Small intestine (tissue), 7 donors: Measurements from ENCODE around the gene PDK1. TPM values are rescaled to one million over a fixed set of nuclear protein-coding genes. Genes with fewer than 3 reads are reported as not detected.

ENCODE experiments used
- DNase-seq, 2 donors: peaks; one replicate each; pipeline versions ENCODE4 v3.0.0 to v3.0.0-alpha.2; 2013
- FAIRE-seq: peaks from 2 replicates; lab custom pipeline; 2012; peaks lifted over from hg19 to GRCh38; lab: Jason Lieb, UNC
- H3K27ac ChIP-seq, 3 donors: one replicate each; pipeline ENCODE4 v1.5.1; 2013; ENCODE audit warnings: low read length in 2 of 3, mild to moderate bottlenecking in 2 of 3, control low read depth in 1 of 3, inconsistent platforms in 1 of 3, low read depth in 1 of 3, moderate library complexity in 1 of 3
- H3K27me3 ChIP-seq, 3 donors: one replicate each; pipeline ENCODE4 v1.6.1; 2013; ENCODE audit warnings: low read length in 3 of 3, inconsistent platforms in 1 of 3; ENCODE audit not compliant: control insufficient read depth in 3 of 3, insufficient read depth in 3 of 3
- H3K36me3 ChIP-seq, 3 donors: one replicate each; pipeline ENCODE4 v1.6.1; 2013; ENCODE audit warnings: low read length in 3 of 3, inconsistent platforms in 1 of 3, low read depth in 1 of 3, mild to moderate bottlenecking in 1 of 3, moderate library complexity in 1 of 3; ENCODE audit not compliant: control insufficient read depth in 3 of 3, insufficient read depth in 2 of 3
- H3K4me1 ChIP-seq, 3 donors: one replicate each; pipeline ENCODE4 v1.6.1; 2013; ENCODE audit warnings: low read length in 2 of 3, inconsistent platforms in 1 of 3, low read depth in 1 of 3, mild to moderate bottlenecking in 1 of 3, moderate library complexity in 1 of 3; ENCODE audit not compliant: control insufficient read depth in 3 of 3, insufficient read depth in 2 of 3
- H3K4me3 ChIP-seq, 3 donors: one replicate each; pipeline ENCODE4 v1.5.1; 2013; ENCODE audit warnings: low read length in 3 of 3, control low read depth in 1 of 3, inconsistent platforms in 1 of 3, low read depth in 1 of 3, mild to moderate bottlenecking in 1 of 3, moderate library complexity in 1 of 3
- H3K9me3 ChIP-seq, 2 donors: one replicate each; pipeline ENCODE4 v1.6.1; 2013; ENCODE audit warnings: low read depth in 1 of 2, low read length in 1 of 2; ENCODE audit not compliant: control insufficient read depth in 2 of 2, insufficient read depth in 1 of 2
- WGBS, 3 donors: extraction: QIAGEN DNeasy Blood & Tissue Kit; methylation state at CpG; one replicate each; pipeline ENCODE4 v1.1.7; 2013; 5-methylcytosine and 5-hydroxymethylcytosine counted together
- polyA plus RNA-seq, 4 donors: library from polyadenylated mRNA; stranded (reverse) in 3 of 4; unstranded in 1 of 4; fragments of 200-250 nt in 3 of 4; fragments of 120-200 nt in 1 of 4; gene quantifications; one replicate each; pipeline versions ENCODE4 v1.2.1 to v1.2.3, GENCODE V29; 2013
- donor health status: healthy with polysubstance abuse.
- donor health status: control.
- donor health status: control.
- donor health status: Bipolar disorder and iron deficiency.
- donor health status: healthy.

PDK1 gene
- polyA plus RNA-seq, 4 donors: 2.7 to 13.1 (median 4.8) TPM

DNA sequence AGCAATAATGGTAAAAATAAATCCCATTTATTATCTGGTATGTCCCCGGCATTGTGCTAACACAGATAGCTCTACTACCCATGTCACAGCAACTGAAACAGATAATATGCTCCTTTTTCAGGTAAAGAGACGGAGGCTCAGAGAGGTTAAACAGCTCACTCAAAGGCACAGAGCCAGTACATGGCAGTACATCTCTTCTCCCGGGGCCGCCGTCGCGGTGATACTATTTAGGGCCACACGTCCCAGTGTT is 693 bp upstream of the PDK1 start:
- peaks cover 0 to 10% (median 0%) of the 10 kb centered on the region in 3 donors for H3K36me3 ChIP-seq
- peaks cover 0 to 19% (median 2%) of the 10 kb centered on the region in 3 donors for H3K4me1 ChIP-seq
- peak overlapping the region in 2 of 3 donors; percentile 74 to 85 for H3K4me3 ChIP-seq
- peak overlapping the region in 2 of 3 donors; percentile 86 to 97 for H3K27ac ChIP-seq
- peaks cover 0 to 7% of the 10 kb centered on the region in 2 donors for H3K9me3 ChIP-seq
- DNase-seq (no peak), FAIRE-seq (no peak)
- H3K27me3 ChIP-seq: no peaks in the 10 kb centered on the region
- 5 to 8% (median 7%) methylated on average over 8 of the region's 8 CpGs for WGBS, 3 donors

DNA sequence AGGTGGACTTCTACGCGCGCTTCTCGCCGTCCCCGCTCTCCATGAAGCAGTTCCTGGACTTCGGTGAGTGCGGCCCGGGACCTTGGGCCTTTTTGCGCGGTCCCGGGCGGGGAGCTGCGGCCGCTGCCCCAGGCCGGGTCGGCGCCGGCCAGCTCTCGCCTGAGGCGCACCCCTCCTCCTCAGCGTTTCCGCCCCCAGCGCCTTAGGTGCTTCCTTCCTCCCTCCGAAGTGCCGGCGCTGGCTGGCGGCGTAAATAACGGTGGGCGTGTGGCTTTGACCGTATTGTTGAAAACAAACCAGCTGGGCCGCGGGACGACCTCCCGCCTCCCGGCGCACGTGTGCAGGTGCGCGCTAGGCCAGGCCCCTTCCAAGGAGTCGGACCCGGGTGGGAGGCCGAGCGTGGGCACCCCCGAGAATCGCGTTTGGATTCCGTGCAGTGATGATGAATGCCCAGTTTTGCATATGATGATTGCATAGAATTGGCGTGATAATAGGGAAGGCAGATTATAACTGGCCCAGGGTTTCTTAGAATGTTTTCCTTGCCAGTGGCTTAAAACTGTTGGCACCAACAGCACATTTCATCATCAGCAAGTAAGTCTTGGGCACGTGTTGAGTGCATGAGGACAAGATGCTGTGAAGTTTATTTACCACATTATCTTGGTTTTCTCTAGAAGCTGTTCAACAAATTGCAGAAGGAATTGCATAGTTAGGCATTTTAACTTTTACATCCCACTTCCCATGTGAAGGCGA is 569 bp downstream of the PDK1 start:
- H3K27me3 ChIP-seq: no peaks in the 10 kb centered on the region
- H3K4me3 ChIP-seq: peak overlapping the region; percentile 71 to 83 (median 74)
- peaks cover 0 to 16% (median 5%) of the 10 kb centered on the region in 3 donors for H3K4me1 ChIP-seq
- H3K36me3 ChIP-seq: peaks cover 0 to 11% (median 0%) of the 10 kb centered on the region in 3 donors
- 1 to 2% (median 1%) methylated on average over 50 to 52 of the region's 52 CpGs for WGBS, 3 donors
- FAIRE-seq (no peak), DNase-seq (peak in 1 of 2 donors; percentile 60)
- peaks cover 0 to 7% of the 10 kb centered on the region in 2 donors for H3K9me3 ChIP-seq
- H3K27ac ChIP-seq: peak overlapping the region; percentile 74 to 95 (median 75)

DNA sequence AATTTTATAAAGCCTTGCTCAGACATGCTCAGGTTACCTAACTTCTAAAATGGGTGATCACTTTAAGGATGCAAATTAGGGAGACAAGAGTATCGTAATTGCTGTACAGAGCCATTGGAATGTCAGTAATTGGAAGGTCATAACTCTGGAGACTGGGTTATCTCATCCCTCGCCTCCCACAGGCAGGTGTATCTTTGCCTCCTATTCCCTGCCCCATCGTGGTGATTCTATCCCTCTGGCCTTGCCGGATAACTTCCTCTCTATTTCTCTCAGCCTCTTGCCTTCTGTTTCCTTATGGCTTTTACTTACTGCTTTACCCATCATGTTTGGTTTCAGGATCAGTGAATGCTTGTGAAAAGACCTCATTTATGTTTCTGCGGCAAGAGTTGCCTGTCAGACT is 2.5 kb downstream of the PDK1 start:
- H3K4me1 ChIP-seq: peaks cover 0 to 13% (median 3%) of the 10 kb centered on the region in 3 donors
- H3K27me3 ChIP-seq: no peaks in the 10 kb centered on the region
- peaks cover 0 to 12% (median 0%) of the 10 kb centered on the region in 3 donors for H3K36me3 ChIP-seq
- no peak overlapping the region for H3K27ac ChIP-seq
- H3K9me3 ChIP-seq: peaks cover 0 to 1% of the 10 kb centered on the region in 2 donors
- DNase-seq (no peak), FAIRE-seq (no peak)
- no peak overlapping the region for H3K4me3 ChIP-seq
- 49 to 73% (median 68%) methylated on average over 5 of the region's 5 CpGs for WGBS, 3 donors

DNA sequence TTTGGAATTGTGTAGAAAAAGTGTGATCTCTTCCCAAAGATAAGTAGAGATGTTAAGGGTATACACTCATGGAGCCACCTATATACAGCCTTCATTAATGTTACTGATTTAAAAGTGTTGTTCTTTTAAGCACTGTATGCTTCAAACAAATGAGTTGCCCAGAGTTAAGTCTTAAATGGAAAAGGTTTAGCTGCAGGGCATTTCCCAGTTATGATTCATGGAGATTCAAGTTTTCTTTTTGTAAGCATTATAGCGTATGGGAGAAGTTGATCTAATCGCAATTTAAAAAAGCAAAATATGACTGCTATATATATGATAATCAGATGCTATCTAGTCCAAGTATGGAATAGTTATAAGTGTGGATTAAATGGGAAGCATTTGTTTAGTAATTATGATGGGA is 4.8 kb downstream of the PDK1 start:
- Histone ChIP-seq H3K36me3 (peaks cover 0 to 17% (median 4%) of the 10 kb centered on the region in 3 donors), H3K27me3 (no peaks in the 10 kb centered on the region), H3K4me1 (peaks cover 0 to 7% (median 3%) of the 10 kb centered on the region in 3 donors), H3K27ac (no peak overlapping the region), H3K9me3 (no peaks in the 10 kb centered on the region), H3K4me3 (no peak overlapping the region)
- DNase-seq (no peak), FAIRE-seq (no peak)
- 94 to 99% (median 97%) methylated on average over 2 of the region's 2 CpGs for WGBS, 3 donors

DNA sequence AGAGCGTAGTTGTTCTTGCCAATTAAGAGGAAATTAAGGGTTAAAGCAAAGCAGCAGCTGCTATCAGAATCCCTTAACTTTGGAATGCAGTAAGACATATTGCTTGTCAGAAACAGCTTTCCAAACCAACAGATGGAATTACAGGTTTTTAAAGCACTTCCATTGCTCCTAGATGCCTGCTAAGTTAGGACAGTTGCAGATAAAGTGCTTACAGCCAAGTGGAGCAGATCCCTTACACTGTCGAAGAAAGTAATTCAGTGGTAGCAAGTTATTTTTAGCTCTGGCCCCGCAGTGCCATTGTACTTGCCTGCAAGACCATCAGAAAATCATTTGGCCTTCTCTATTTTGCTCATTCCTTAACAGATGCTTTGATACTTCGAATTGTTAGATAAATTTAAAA is 5.4 kb downstream of the PDK1 start:
- 82 to 91% (median 84%) methylated on average over 4 of the region's 4 CpGs for WGBS, 3 donors
- no peaks in the 10 kb centered on the region for H3K9me3 ChIP-seq
- peaks cover 0 to 7% (median 3%) of the 10 kb centered on the region in 3 donors for H3K4me1 ChIP-seq
- H3K4me3 ChIP-seq: no peak overlapping the region
- DNase-seq (no peak), FAIRE-seq (no peak)
- peaks cover 0 to 20% (median 4%) of the 10 kb centered on the region in 3 donors for H3K36me3 ChIP-seq
- H3K27me3 ChIP-seq: no peaks in the 10 kb centered on the region
- H3K27ac ChIP-seq: no peak overlapping the region

DNA sequence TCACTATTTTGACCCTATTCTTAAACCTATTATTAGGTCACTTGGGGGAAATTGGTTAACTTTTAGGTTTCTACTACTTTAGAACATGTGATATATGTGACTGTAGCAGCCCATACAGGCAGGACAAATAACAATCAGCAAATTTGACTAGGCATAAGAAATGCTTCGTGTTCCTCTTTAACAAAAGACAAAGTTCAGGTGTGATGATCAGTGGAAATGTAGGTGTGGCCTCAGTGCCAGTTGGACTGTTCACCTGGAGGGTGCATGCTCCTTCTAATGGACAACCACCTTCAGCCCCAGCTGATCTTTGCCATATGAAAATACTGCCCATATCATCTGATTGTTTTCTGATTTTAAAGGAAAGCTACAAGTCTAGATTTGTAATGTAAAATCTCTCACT is 6.4 kb downstream of the PDK1 start:
- no peak overlapping the region for H3K4me3 ChIP-seq
- no peaks in the 10 kb centered on the region for H3K9me3 ChIP-seq
- H3K4me1 ChIP-seq: peaks cover 0 to 3% (median 1%) of the 10 kb centered on the region in 3 donors
- DNase-seq: peak; percentile 84 to 89
- no peaks in the 10 kb centered on the region for H3K27me3 ChIP-seq
- peaks cover 0 to 22% (median 4%) of the 10 kb centered on the region in 3 donors for H3K36me3 ChIP-seq
- no peak for FAIRE-seq
- H3K27ac ChIP-seq: peak overlapping the region in 1 of 3 donors; percentile 34
- 15 to 66% (median 38%) methylated on average over 1 of the region's 1 CpG for WGBS, 3 donors

DNA sequence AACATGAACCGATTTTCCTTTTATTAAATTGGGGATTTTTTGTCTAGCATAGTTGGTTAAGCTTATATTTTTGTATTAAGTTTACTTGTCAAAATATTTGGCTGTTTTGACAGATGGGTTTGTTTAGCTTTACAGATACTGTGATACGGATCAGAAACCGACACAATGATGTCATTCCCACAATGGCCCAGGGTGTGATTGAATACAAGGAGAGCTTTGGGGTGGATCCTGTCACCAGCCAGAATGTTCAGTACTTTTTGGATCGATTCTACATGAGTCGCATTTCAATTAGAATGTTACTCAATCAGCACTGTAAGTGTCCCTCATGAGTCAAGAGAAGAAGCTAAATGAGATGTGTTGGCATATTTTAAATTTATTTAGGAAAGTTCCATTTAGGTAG is 8.5 kb downstream of the PDK1 start:
- Histone ChIP-seq H3K9me3 (no peaks in the 10 kb centered on the region), H3K36me3 (peaks cover 0 to 20% (median 7%) of the 10 kb centered on the region in 3 donors), H3K4me3 (no peak overlapping the region), H3K27ac (no peak overlapping the region), H3K4me1 (peaks cover 0 to 3% (median 0%) of the 10 kb centered on the region in 3 donors), H3K27me3 (no peaks in the 10 kb centered on the region)
- no peak for DNase-seq
- 80 to 88% (median 88%) methylated on average over 5 of the region's 5 CpGs for WGBS, 3 donors
- no peak for FAIRE-seq

DNA sequence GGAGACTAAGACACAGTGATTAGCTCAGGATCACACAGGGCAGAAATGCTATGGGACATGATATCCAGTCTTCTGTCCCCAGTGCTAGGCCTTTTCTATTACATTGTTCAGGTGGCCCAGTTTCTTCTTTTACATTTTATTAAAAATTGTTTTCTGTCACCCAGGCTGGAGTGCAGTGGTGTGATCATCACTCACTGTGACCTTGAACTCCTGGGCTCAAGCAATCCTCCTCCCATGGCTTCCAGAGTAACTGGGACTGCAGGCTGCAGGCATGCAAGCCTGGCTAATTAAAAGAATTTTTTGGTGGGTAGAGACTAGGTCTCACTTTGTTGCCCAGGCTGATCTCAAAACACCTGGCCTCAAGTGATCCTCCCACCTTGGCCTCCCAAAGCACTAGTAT is 15.4 kb downstream of the PDK1 start:
- FAIRE-seq (no peak), DNase-seq (no peak)
- Histone ChIP-seq H3K4me1 (no peaks in the 10 kb centered on the region), H3K36me3 (peaks cover 0 to 16% (median 10%) of the 10 kb centered on the region in 3 donors), H3K27me3 (no peaks in the 10 kb centered on the region), H3K27ac (no peak overlapping the region), H3K4me3 (no peak overlapping the region), H3K9me3 (peaks cover 0 to 12% of the 10 kb centered on the region in 2 donors)
